Endothelial cell of umbilical vein (primary cell): ENCODE measurements around the gene APOLD1. TPM values are rescaled to one million over a fixed set of nuclear protein-coding genes. Genes with fewer than 3 reads are reported as not detected.
A peak's percentile ranks its signal among the peaks of the same experiment; 100 is the strongest.

Experiments used
- BruUV-seq: library from RNA; stranded (reverse); fragments of 400-500 nt; replicated peaks from 2 replicates; lab custom pipeline; 2021; lab: Mats Ljungman, UMichigan
- CTCF ChIA-PET: fragments of 300-600, 350-600 bp; sonication (Branson Sonifier 250); formaldehyde crosslinking; loops from one replicate; lab custom pipeline; 2021; ENCODE audit warnings: antibody characterized with exemption, inconsistent platforms; lab: Charles Lee
- POLR2A ChIA-PET: fragments of 300-600, 350-600 bp; sonication (Branson Sonifier 250); formaldehyde crosslinking; loops from one replicate; lab custom pipeline; 2021; ENCODE audit warnings: antibody characterized with exemption, inconsistent platforms; lab: Charles Lee
- DNase-seq: peaks from one replicate; pipeline ENCODE4 v3.0.0-alpha.2; 2011; ENCODE audit warnings: low read depth, low spot score
- FAIRE-seq: peaks from 2 replicates; lab custom pipeline; 2011; peaks lifted over from hg19 to GRCh38; lab: Jason Lieb, UNC
- H2AFZ ChIP-seq: 2 replicates; pipeline ENCODE4 v1.6.0; 2012; ENCODE audit warnings: low read depth, low read length, control low read depth, inconsistent platforms
- H3K27ac ChIP-seq: 2 replicates; pipeline ENCODE4 v1.5.1; 2011; ENCODE audit warnings: low read depth, mild to moderate bottlenecking, control low read depth, low read length, moderate library complexity; ENCODE audit not compliant: insufficient read depth
- H3K27me3 ChIP-seq, 2 experiments: 2 replicates each; pipeline versions ENCODE4 v1.6.0 to v1.6.1; 2011; ENCODE audit warnings: low read length in 2 of 2, mixed read lengths in 1 of 2; ENCODE audit not compliant: control insufficient read depth in 2 of 2, insufficient read depth in 2 of 2
- H3K36me3 ChIP-seq, 2 experiments: 2 replicates in 1 of 2; 3 replicates in 1 of 2; pipeline ENCODE4 v1.5.1; 2011; ENCODE audit warnings: low read length in 2 of 2, mild to moderate bottlenecking in 1 of 2, moderate library complexity in 1 of 2; ENCODE audit not compliant: control insufficient read depth in 2 of 2, insufficient read depth in 2 of 2; ENCODE audit errors: extremely low read depth in 1 of 2
- H3K4me1 ChIP-seq: 3 replicates; pipeline ENCODE4 v1.5.1; 2011; ENCODE audit warnings: mild to moderate bottlenecking, low read length; ENCODE audit not compliant: control insufficient read depth, insufficient read depth; ENCODE audit errors: extremely low read depth
- H3K4me2 ChIP-seq: 2 replicates; pipeline ENCODE4 v1.6.1; 2011; ENCODE audit warnings: low read length, control low read depth, mixed read lengths; ENCODE audit not compliant: insufficient read depth
- H3K4me3 ChIP-seq, 3 experiments: fragments of 200-600 bp in 1 of 3; sonication (generic), shearing (Covaris generic) in 1 of 3; replicated peaks in 1 of 3; 2 replicates each; pipeline ENCODE4 v1.5.1; 2011 to 2016; ENCODE audit warnings: control low read depth in 3 of 3, low read length in 3 of 3, mild to moderate bottlenecking in 2 of 3, inconsistent platforms in 1 of 3, low read depth in 1 of 3, moderate library complexity in 1 of 3; ENCODE audit not compliant: insufficient read depth in 1 of 3
- H3K79me2 ChIP-seq: 2 replicates; pipeline ENCODE4 v1.6.0; 2012; ENCODE audit warnings: low read length, inconsistent platforms; ENCODE audit not compliant: control insufficient read depth, insufficient read depth
- H3K9ac ChIP-seq: replicated peaks from 2 replicates; pipeline ENCODE3; 2011; ENCODE audit warnings: low read length, control low read depth; ENCODE audit not compliant: insufficient read depth; ENCODE audit errors: extremely low read depth
- H3K9me1 ChIP-seq: replicated peaks from 3 replicates; pipeline ENCODE4 v1.6.0; 2011; ENCODE audit warnings: mild to moderate bottlenecking, low read length; ENCODE audit not compliant: control insufficient read depth, insufficient read depth; ENCODE audit errors: extremely low read depth
- H3K9me3 ChIP-seq: replicated peaks from 2 replicates; pipeline ENCODE4 v1.5.1; 2012; ENCODE audit warnings: low read length, inconsistent platforms; ENCODE audit not compliant: control insufficient read depth, insufficient read depth
- H4K20me1 ChIP-seq: replicated peaks from 2 replicates; pipeline ENCODE3; 2011; ENCODE audit warnings: mild to moderate bottlenecking, low read length; ENCODE audit not compliant: control insufficient read depth, insufficient read depth; ENCODE audit errors: extremely low read depth
- CTCF ChIP-seq, 2 donors: IDR thresholded peaks; 1 replicate in 1 of 2; 2 replicates in 1 of 2; pipeline ENCODE4 v1.5.1; 2011; ENCODE audit warnings: low read length in 2 of 2, mild to moderate bottlenecking in 2 of 2, moderate library complexity in 2 of 2, control low read depth in 1 of 2, inconsistent platforms in 1 of 2, low read depth in 1 of 2; ENCODE audit not compliant: insufficient read depth in 1 of 2; ENCODE audit errors: extremely low read depth in 1 of 2
- EZH2 ChIP-seq: IDR thresholded peaks from 2 replicates; pipeline ENCODE4 v1.6.1; 2012; ENCODE audit warnings: borderline replicate concordance, low read depth, mild to moderate bottlenecking, moderate library complexity, low read length, inconsistent platforms; ENCODE audit not compliant: severe bottlenecking
- FOS ChIP-seq: IDR thresholded peaks from 2 replicates; pipeline ENCODE4 v1.6.1; 2011; ENCODE audit warnings: mild to moderate bottlenecking, low read length, moderate library complexity, borderline replicate concordance; ENCODE audit not compliant: insufficient read depth
- GATA2 ChIP-seq: IDR thresholded peaks from 2 replicates; pipeline ENCODE4 v1.7.0; 2011; ENCODE audit warnings: low read depth, mild to moderate bottlenecking, moderate library complexity, mixed read lengths, low read length; ENCODE audit not compliant: insufficient read length, insufficient read depth
- JUN ChIP-seq: IDR thresholded peaks from 2 replicates; pipeline ENCODE4 v1.6.1; 2011; ENCODE audit warnings: borderline replicate concordance, low read depth; ENCODE audit not compliant: insufficient read length, insufficient read depth
- MYC ChIP-seq: IDR thresholded peaks from one replicate; pipeline ENCODE4 v1.6.1; 2011; ENCODE audit warnings: mild to moderate bottlenecking, low read depth, low read length
- POLR2A ChIP-seq: IDR thresholded peaks from 2 replicates; pipeline ENCODE4 v1.6.1; 2012; ENCODE audit warnings: low read depth, mild to moderate bottlenecking, control low read depth, low read length
- POLR2AphosphoS5 ChIP-seq: IDR thresholded peaks from 2 replicates; pipeline ENCODE4 v1.6.1; 2012; ENCODE audit warnings: low read depth, mild to moderate bottlenecking, control low read depth, low read length, moderate library complexity; ENCODE audit not compliant: insufficient read depth
- dilution Hi-C: fragments of 300-500 bp; cut with MboI; formaldehyde crosslinking; loops from one replicate; pipeline ENCODE4 v1.15.0; 2019; ENCODE audit warnings: low sequenced_read_pairs; ENCODE audit not compliant: extremely low pct_ligation_motif_present
- intact Hi-C: fragments of 100-400 bp; cut with micrococcal nuclease; formaldehyde crosslinking; loops from one replicate; pipeline ENCODE4 v1.10.0; 2022
- polyA plus RNA-seq, 4 experiments: library from polyadenylated mRNA; depleted of rRNA in 3 of 4; stranded (reverse) in 3 of 4; unstranded in 1 of 4; fragments of >200 nt; gene quantifications; 2 replicates each; pipeline versions ENCODE4 v1.2.1 to v1.2.3, GENCODE V29; 2011 to 2012; ENCODE audit warnings: missing spikeins in 1 of 4
- total RNA-seq: library from RNA; stranded (reverse); gene quantifications from 2 replicates; pipeline ENCODE4 v1.2.3, GENCODE V29; 2021
- TF ChIP-seq, protein P1 (sequence below): IDR thresholded peaks from 2 replicates; pipeline ENCODE4 v1.6.1; 2011; ENCODE audit not compliant: insufficient read depth, insufficient read length

The APOLD1 gene
- total and polyA plus RNA-seq, 2 donors (not counting 3 experiments of a cell fraction or from before 2014, with no cell fraction given): 3.7 to 6.0 TPM

DNA sequence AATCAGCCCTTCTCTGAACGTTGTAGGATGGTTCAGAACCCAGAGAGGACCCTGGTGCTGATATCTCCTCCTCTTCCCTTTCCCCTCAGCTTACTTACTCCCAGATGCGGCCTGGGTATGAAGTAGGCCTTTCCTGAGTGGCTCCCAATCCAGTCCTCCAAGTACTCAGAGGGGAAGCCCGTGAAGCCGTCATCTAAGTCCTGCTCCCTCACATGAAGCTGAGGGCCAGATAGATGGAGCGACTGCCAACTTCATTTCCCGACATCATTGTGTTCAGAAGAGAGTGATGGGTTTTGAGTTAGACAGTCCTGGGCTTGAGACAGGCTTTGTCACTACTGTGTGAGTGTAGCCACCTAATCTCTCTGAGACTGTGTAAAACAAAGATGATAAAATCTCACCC lies 2.7 kb downstream of the APOLD1 start:
- Histone ChIP-seq H3K4me2 (peak overlapping the region; percentile 57), H2AFZ (no peak overlapping the region)
- POLR2A ChIA-PET: interaction anchor here (1.2 kb wide), 1 partner anchor 65 kb away, joined by 3 read pairs; no protein-coding TSS in a partner anchor

More for the DNA sequence above, 2.7 kb downstream of the APOLD1 start:
- Histone ChIP-seq H3K9me1 (no peaks in the 10 kb centered on the region), H3K9ac (peak overlapping the region; percentile 83), H3K27ac (peak overlapping the region; percentile 78), H3K79me2 (peaks cover 12% of the 10 kb centered on the region), H3K27me3 (no peaks in the 10 kb centered on the region), H4K20me1 (no peaks in the 10 kb centered on the region), H3K4me3 (no peak overlapping the region), H3K36me3 (no peaks in the 10 kb centered on the region), H3K4me1 (peaks cover 43% of the 10 kb centered on the region), H3K9me3 (no peaks in the 10 kb centered on the region)
- CTCF ChIA-PET: interaction anchor here (0.8 to 5.4 kb wide), 14 partner anchors 16 to 424 kb away, joined by 3 to 40 read pairs (median 7); no protein-coding TSS in a partner anchor
- intact Hi-C loops (loop anchor here (1.0 to 5.0 kb wide), 10 partner anchors 15 to 423 kb away; partner anchors contain the start of genes DDX47 and GPRC5A), dilution Hi-C loops (no loop called here)
- FAIRE-seq (no peak), DNase-seq (peak; percentile 37)
- TF ChIP-seq MYC (no peak), POLR2AphosphoS5 (no peak), GATA2 (no peak), POLR2A (no peak), JUN (no peak), FOS (no peak), CTCF (IDR thresholded peaks at IDR 0.05; ENCODE audit: extremely low read depth in 1 of 2, insufficient read depth in 1 of 2, low read depth in 1 of 2, low read length in 2 of 2) (no peak), EZH2 (no peak)
- TF ChIP-seq, protein P1, sequence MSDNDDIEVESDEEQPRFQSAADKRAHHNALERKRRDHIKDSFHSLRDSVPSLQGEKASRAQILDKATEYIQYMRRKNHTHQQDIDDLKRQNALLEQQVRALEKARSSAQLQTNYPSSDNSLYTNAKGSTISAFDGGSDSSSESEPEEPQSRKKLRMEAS: no peak
- BruUV-seq: no TSS peak
